OCI-LY3 (cell line): ENCODE data around the gene CASP7.

Experiments
- H2AFZ ChIP-seq: fragments of 200-600, 300-600 bp; shearing (Covaris generic); 2 replicates; pipeline ENCODE4 v1.6.0; 2014; ENCODE audit warnings: antibody characterized with exemption, low read depth, low read length
- H3K27ac ChIP-seq: fragments of 200-600, 300-600 bp; sonication (generic); 2 replicates; pipeline ENCODE4 v1.5.1; 2014; ENCODE audit warnings: mild to moderate bottlenecking, low read length, moderate library complexity, mixed read lengths
- H3K27me3 ChIP-seq: fragments of 200-600, 300-600 bp; sonication (generic); 2 replicates; pipeline ENCODE4 v1.6.1; 2014; ENCODE audit warnings: low read depth, low read length, mixed read lengths
- H3K36me3 ChIP-seq: fragments of 200-600, 300-600 bp; sonication (generic); replicated peaks from 2 replicates; pipeline ENCODE3; 2014; ENCODE audit warnings: low read depth, low read length, mixed read lengths
- H3K4me1 ChIP-seq: fragments of 300-600, 200-600 bp; sonication (generic); 2 replicates; pipeline ENCODE4 v1.6.1; 2014; ENCODE audit warnings: low read length, mixed read lengths
- H3K4me2 ChIP-seq: fragments of 200-600, 300-600 bp; sonication (generic); 2 replicates; pipeline ENCODE4 v1.6.1; 2014; ENCODE audit warnings: low read length, mixed read lengths
- H3K4me3 ChIP-seq: fragments of 300-600, 200-600 bp; sonication (generic); 2 replicates; pipeline ENCODE4 v1.5.1; 2014; ENCODE audit warnings: antibody characterized with exemption, mild to moderate bottlenecking, low read length, moderate library complexity
- H3K79me2 ChIP-seq: fragments of 300-600, 200-600 bp; shearing (Covaris generic); 2 replicates; pipeline ENCODE4 v1.6.1; 2014; ENCODE audit warnings: mild to moderate bottlenecking, low read length, mixed read lengths
- H3K9ac ChIP-seq: fragments of 300-600, 200-600 bp; shearing (Covaris generic); 2 replicates; pipeline ENCODE4 v1.6.0; 2014; ENCODE audit warnings: mild to moderate bottlenecking, low read length, moderate library complexity
- H3K9me3 ChIP-seq: fragments of 200-600, 300-600 bp; shearing (Covaris generic); 2 replicates; pipeline ENCODE4 v1.6.1; 2014; ENCODE audit warnings: low read length, mixed read lengths; ENCODE audit not compliant: insufficient read depth
- H4K20me1 ChIP-seq: fragments of 200-600, 300-600 bp; sonication (generic); 2 replicates; pipeline ENCODE4 v1.6.1; 2016; ENCODE audit warnings: low read length, mixed read lengths; ENCODE audit not compliant: insufficient read depth
- CTCF ChIP-seq: fragments of 200-600, 300-600 bp; sonication (generic); IDR thresholded peaks from 2 replicates; pipeline ENCODE4 v1.5.1; 2014; ENCODE audit warnings: antibody characterized with exemption, low read length, low read depth
- EZH2phosphoT487 ChIP-seq: fragments of 200-600 bp; shearing (Covaris generic); IDR thresholded peaks from 2 replicates; pipeline ENCODE4 v1.6.1; 2018; ENCODE audit warnings: antibody characterized with exemption, mixed run types, low read depth

Gene CASP7

GRCh38 chr10:113732160-113732881 is 52.6 kb downstream of the CASP7 start:
- H3K4me2 ChIP-seq: no peak overlapping the region
- H3K4me3 ChIP-seq: no peak overlapping the region
- TF ChIP-seq EZH2phosphoT487 (no peak), CTCF (no peak)
- no peaks in the 10 kb centered on the region for H4K20me1 ChIP-seq
- H3K36me3 ChIP-seq: no peaks in the 10 kb centered on the region
- no peaks in the 10 kb centered on the region for H3K9me3 ChIP-seq
- no peak overlapping the region for H3K27ac ChIP-seq
- H3K27me3 ChIP-seq: no peaks in the 10 kb centered on the region
- H3K79me2 ChIP-seq: no peaks in the 10 kb centered on the region
- H2AFZ ChIP-seq: no peak overlapping the region
- H3K9ac ChIP-seq: no peak overlapping the region
- H3K4me1 ChIP-seq: no peaks in the 10 kb centered on the region

GRCh38 chr10:113732966-113733365 is 53.3 kb downstream of the CASP7 start:
- no peaks in the 10 kb centered on the region for H3K9me3 ChIP-seq
- H3K79me2 ChIP-seq: no peaks in the 10 kb centered on the region
- H4K20me1 ChIP-seq: no peaks in the 10 kb centered on the region
- H3K27ac ChIP-seq: no peak overlapping the region
- no peak overlapping the region for H2AFZ ChIP-seq
- H3K36me3 ChIP-seq: no peaks in the 10 kb centered on the region
- no peak for TF ChIP-seq EZH2phosphoT487
- H3K9ac ChIP-seq: no peak overlapping the region
- H3K4me3 ChIP-seq: no peak overlapping the region
- no peaks in the 10 kb centered on the region for H3K4me1 ChIP-seq
- H3K27me3 ChIP-seq: no peaks in the 10 kb centered on the region
- H3K4me2 ChIP-seq: no peak overlapping the region

GRCh38 chr10:113733635-113734034 is 53.9 kb downstream of the CASP7 start:
- H3K4me1 ChIP-seq: no peaks in the 10 kb centered on the region
- H3K9ac ChIP-seq: no peak overlapping the region
- H3K27ac ChIP-seq: no peak overlapping the region
- no peak overlapping the region for H2AFZ ChIP-seq
- H3K4me3 ChIP-seq: no peak overlapping the region
- H3K9me3 ChIP-seq: no peaks in the 10 kb centered on the region
- H3K36me3 ChIP-seq: no peaks in the 10 kb centered on the region
- no peak for TF ChIP-seq EZH2phosphoT487
- no peak for TF ChIP-seq CTCF
- no peaks in the 10 kb centered on the region for H3K79me2 ChIP-seq
- H3K27me3 ChIP-seq: no peaks in the 10 kb centered on the region
- H4K20me1 ChIP-seq: no peaks in the 10 kb centered on the region
- H3K4me2 ChIP-seq: no peak overlapping the region

- 0 out of 2 replicates have a peak, but pooled peaks have one; percentile 13 for TF ChIP-seq CTCF
- no peak for TF ChIP-seq EZH2phosphoT487
- no peaks in the 10 kb centered on the region for H3K36me3 ChIP-seq
- H3K9me3 ChIP-seq: no peaks in the 10 kb centered on the region
- H3K4me2 ChIP-seq: no peak overlapping the region
- no peaks in the 10 kb centered on the region for H3K27me3 ChIP-seq
- no peaks in the 10 kb centered on the region for H4K20me1 ChIP-seq
- no peaks in the 10 kb centered on the region for H3K4me1 ChIP-seq
- no peak overlapping the region for H3K4me3 ChIP-seq
- no peak overlapping the region for H3K27ac ChIP-seq
- H2AFZ ChIP-seq: no peak overlapping the region
- no peak overlapping the region for H3K9ac ChIP-seq
- H3K79me2 ChIP-seq: no peaks in the 10 kb centered on the region
Measured at GRCh38 chr10:113735913-113736312, 56.2 kb downstream of the CASP7 start.
